H1 (cell line): ENCODE data around the gene ELMO3. TPM values are rescaled to one million over a fixed set of nuclear protein-coding genes. Genes with fewer than 3 reads are reported as not detected.
A peak's percentile ranks its signal among the peaks of the same experiment; 100 is the strongest.

Experiments
- CTCF ChIA-PET: fragments of 300-600 bp; sonication (Branson Sonifier 250); formaldehyde crosslinking; loops from one replicate; lab custom pipeline; 2021; ENCODE audit not compliant: partially characterized antibody; lab: Charles Lee
- POLR2A ChIA-PET: fragments of 300-600 bp; sonication (Branson Sonifier 250); formaldehyde crosslinking; loops from one replicate; lab custom pipeline; 2021; ENCODE audit warnings: inconsistent platforms; ENCODE audit not compliant: partially characterized antibody; lab: Charles Lee
- DNase-seq, 2 experiments: peaks; one replicate each; pipeline versions ENCODE4 v3.0.0 to v3.0.0-alpha.2; 2010 to 2022; ENCODE audit warnings: low spot score in 2 of 2, low read depth in 1 of 2, mixed read lengths in 1 of 2
- FAIRE-seq: peaks from 2 replicates; lab custom pipeline; 2011; peaks lifted over from hg19 to GRCh38; lab: Jason Lieb, UNC
- H2AFZ ChIP-seq: 2 replicates; pipeline ENCODE4 v1.8.1; 2012; ENCODE audit warnings: low read length, inconsistent platforms
- H2AK5ac ChIP-seq: 2 replicates; pipeline ENCODE4 v1.6.1; 2013; ENCODE audit warnings: low read depth, low read length
- H2BK120ac ChIP-seq: replicated peaks from 2 replicates; pipeline ENCODE3; 2013; ENCODE audit warnings: low read depth, low read length, inconsistent platforms
- H2BK12ac ChIP-seq: 2 replicates; pipeline ENCODE4 v1.6.1; 2013; ENCODE audit warnings: low read depth, low read length
- H2BK15ac ChIP-seq: 2 replicates; pipeline ENCODE4 v1.6.1; 2013; ENCODE audit warnings: low read length
- H2BK20ac ChIP-seq: 2 replicates; pipeline ENCODE4 v1.6.1; 2013; ENCODE audit warnings: low read length
- H2BK5ac ChIP-seq: 2 replicates; pipeline ENCODE4 v1.6.1; 2013; ENCODE audit warnings: low read depth, low read length
- H3K14ac ChIP-seq: 2 replicates; pipeline ENCODE4 v1.6.1; 2013; ENCODE audit warnings: inconsistent platforms; ENCODE audit not compliant: insufficient read length
- H3K18ac ChIP-seq: 2 replicates; pipeline ENCODE4 v1.6.1; 2013; ENCODE audit warnings: low read length; ENCODE audit errors: extremely low read depth
- H3K23ac ChIP-seq: 2 replicates; pipeline ENCODE4 v1.6.1; 2013; ENCODE audit warnings: inconsistent platforms; ENCODE audit not compliant: insufficient read length
- H3K23me2 ChIP-seq: 2 replicates; pipeline ENCODE4 v1.6.1; 2013; ENCODE audit warnings: low read depth, low read length
- H3K27ac ChIP-seq: 2 replicates; pipeline ENCODE4 v1.6.1; 2011; ENCODE audit warnings: low read depth, low read length, inconsistent platforms
- H3K27me3 ChIP-seq, 4 experiments: replicated peaks in 1 of 4; 1 replicate in 1 of 4; 2 replicates in 3 of 4; pipeline versions ENCODE4 v1.6.1 to v1.8.1; 2011 to 2013; ENCODE audit warnings: low read length in 3 of 4, mild to moderate bottlenecking in 3 of 4, inconsistent platforms in 2 of 4, mixed read lengths in 2 of 4, moderate library complexity in 1 of 4; ENCODE audit not compliant: control insufficient read depth in 3 of 4, insufficient read depth in 3 of 4; ENCODE audit errors: extremely low read depth in 1 of 4
- H3K36me3 ChIP-seq, 4 experiments: 2 replicates each; pipeline versions ENCODE4 v1.6.1 to v1.8.1; 2011 to 2013; ENCODE audit warnings: mild to moderate bottlenecking in 4 of 4, low read length in 3 of 4, moderate library complexity in 2 of 4, control low read depth in 1 of 4, inconsistent platforms in 1 of 4; ENCODE audit not compliant: insufficient read depth in 4 of 4, control insufficient read depth in 2 of 4
- H3K4ac ChIP-seq: replicated peaks from 2 replicates; pipeline ENCODE3; 2013; ENCODE audit warnings: low read length, low read depth, mixed read lengths, inconsistent platforms; ENCODE audit not compliant: insufficient read length
- H3K4me1 ChIP-seq, 4 experiments: replicated peaks in 1 of 4; 1 replicate in 1 of 4; 2 replicates in 3 of 4; pipeline versions ENCODE4 v1.6.1 to v1.8.1; 2011 to 2013; ENCODE audit warnings: low read length in 3 of 4, inconsistent platforms in 2 of 4, mixed read lengths in 1 of 4; ENCODE audit not compliant: insufficient read depth in 4 of 4, control insufficient read depth in 3 of 4
- H3K4me2 ChIP-seq, 2 experiments: 2 replicates each; pipeline versions ENCODE4 v1.6.1 to v1.8.1; 2011 to 2013; ENCODE audit warnings: low read depth in 2 of 2, low read length in 2 of 2, control low read depth in 1 of 2, inconsistent platforms in 1 of 2, mild to moderate bottlenecking in 1 of 2; ENCODE audit not compliant: insufficient read depth in 1 of 2
- H3K4me3 ChIP-seq, 4 experiments: fragments of 200-600, 300-600 bp in 1 of 4; sonication (generic), shearing (Covaris generic), sonication (Bioruptor Twin) in 1 of 4; 2 replicates each; pipeline versions ENCODE4 v1.5.1 to v1.8.1; 2011 to 2016; ENCODE audit warnings: low read length in 4 of 4, low read depth in 3 of 4, control low read depth in 2 of 4, inconsistent platforms in 2 of 4, mild to moderate bottlenecking in 2 of 4, mixed read lengths in 1 of 4, moderate library complexity in 1 of 4; ENCODE audit not compliant: insufficient read depth in 2 of 4; ENCODE audit errors: extremely low read depth in 1 of 4
- H3K56ac ChIP-seq: replicated peaks from 2 replicates; pipeline ENCODE3; 2013; ENCODE audit warnings: low read depth, mild to moderate bottlenecking, mixed read lengths, low read length, inconsistent platforms; ENCODE audit not compliant: insufficient read length
- H3K79me1 ChIP-seq: 2 replicates; pipeline ENCODE4 v1.6.1; 2013; ENCODE audit warnings: low read depth, low read length, control low read depth
- H3K79me2 ChIP-seq, 2 experiments: 2 replicates each; pipeline versions ENCODE4 v1.6.1 to v1.8.1; 2012 to 2013; ENCODE audit warnings: low read length in 2 of 2, mild to moderate bottlenecking in 2 of 2, inconsistent platforms in 1 of 2; ENCODE audit not compliant: insufficient read depth in 2 of 2, control insufficient read depth in 1 of 2
- H3K9ac ChIP-seq, 4 experiments: replicated peaks in 1 of 4; 1 replicate in 1 of 4; 2 replicates in 3 of 4; pipeline versions ENCODE4 v1.6.1 to v1.8.1; 2011 to 2013; ENCODE audit warnings: low read depth in 3 of 4, low read length in 3 of 4, control low read depth in 2 of 4, mild to moderate bottlenecking in 2 of 4, moderate library complexity in 2 of 4, inconsistent platforms in 1 of 4; ENCODE audit errors: extremely low read depth in 1 of 4
- H3K9me3 ChIP-seq, 2 experiments: 2 replicates each; pipeline versions ENCODE4 v1.6.1 to v1.8.1; 2012 to 2013; ENCODE audit warnings: mild to moderate bottlenecking in 2 of 2, moderate library complexity in 2 of 2, control low read depth in 1 of 2, inconsistent platforms in 1 of 2, low read depth in 1 of 2, low read length in 1 of 2, mixed read lengths in 1 of 2; ENCODE audit not compliant: insufficient read depth in 2 of 2
- H4K20me1 ChIP-seq, 2 experiments: replicated peaks in 1 of 2; 2 replicates each; pipeline versions ENCODE3 to v1.8.1; 2011 to 2013; ENCODE audit warnings: inconsistent platforms in 2 of 2, low read length in 2 of 2, mild to moderate bottlenecking in 1 of 2; ENCODE audit not compliant: insufficient read depth in 2 of 2, control insufficient read depth in 1 of 2
- H4K5ac ChIP-seq: 2 replicates; pipeline ENCODE4 v1.6.1; 2013; ENCODE audit warnings: low read length, low read depth, mixed read lengths, inconsistent platforms; ENCODE audit not compliant: insufficient read length
- H4K8ac ChIP-seq: 2 replicates; pipeline ENCODE4 v1.8.0; 2013; ENCODE audit warnings: mild to moderate bottlenecking, moderate library complexity, low read length, inconsistent platforms; ENCODE audit not compliant: insufficient read depth; ENCODE audit errors: extremely low read depth
- H4K91ac ChIP-seq: replicated peaks from 2 replicates; pipeline ENCODE3; 2013; ENCODE audit warnings: low read length, mixed read lengths, inconsistent platforms; ENCODE audit not compliant: insufficient read length
- CHD1 ChIP-seq: IDR thresholded peaks from 2 replicates; pipeline ENCODE4 v1.6.1; 2012; ENCODE audit warnings: low read depth, low read length, improper control_type of control experiment
- EZH2 ChIP-seq: fragments of 200-600 bp; sonication (generic); IDR thresholded peaks from 2 replicates; pipeline ENCODE4 v1.7.1; 2012; ENCODE audit warnings: low read depth, mild to moderate bottlenecking, moderate library complexity, low read length, inconsistent platforms; ENCODE audit not compliant: severe bottlenecking
- RNF2 ChIP-seq: fragments of 200-900, 300-1000 bp; sonication (generic); IDR thresholded peaks from 2 replicates; pipeline ENCODE4 v1.7.1; 2016; ENCODE audit warnings: borderline replicate concordance, low read depth, mild to moderate bottlenecking, antibody characterized with exemption, low read length; ENCODE audit not compliant: poor library complexity, severe bottlenecking; ENCODE audit errors: missing control alignments
- SIN3A ChIP-seq, 2 experiments: IDR thresholded peaks in 1 of 2; conservative IDR thresholded peaks in 1 of 2; 2 replicates each; pipeline ENCODE4 v1.6.1; 2011 to 2012; ENCODE audit warnings: low read length in 2 of 2, improper control_type of control experiment in 1 of 2, low read depth in 1 of 2, mild to moderate bottlenecking in 1 of 2
- SUZ12 ChIP-seq: fragments of 200-600 bp; sonication (generic); IDR thresholded peaks from 2 replicates; pipeline ENCODE4 v1.6.1; 2012; ENCODE audit warnings: mild to moderate bottlenecking, inconsistent platforms, low read length, moderate library complexity, mixed read lengths
- WGBS, 2 experiments: shearing (Covaris generic) in 1 of 2; methylation state at CpG; one replicate each; pipeline versions ENCODE4 v1.1.6 to v1.1.7; 2013 to 2015; ENCODE audit warnings: low lambda C conversion rate in 2 of 2, mixed read lengths in 2 of 2, inconsistent platforms in 1 of 2, low coverage in 1 of 2, missing lambda C conversion rate in 1 of 2; ENCODE audit not compliant: insufficient replicate concordance in 2 of 2, insufficient coverage in 1 of 2, insufficient read length in 1 of 2; ENCODE audit errors: extremely low coverage in 1 of 2, missing lambda C conversion rate in 1 of 2; 5-methylcytosine and 5-hydroxymethylcytosine counted together
- polyA plus RNA-seq, 7 experiments: library from polyadenylated mRNA; depleted of rRNA in 3 of 7; stranded (reverse) in 5 of 7; unstranded in 2 of 7; fragments of >200 nt in 5 of 7; fragments of 200-250 nt in 2 of 7; gene quantifications; 1 replicate in 5 of 7; 2 replicates in 1 of 7; 4 replicates in 1 of 7; pipeline versions ENCODE4 v1.2.1 to v1.2.3, GENCODE V29; 2011 to 2013; ENCODE audit warnings: missing spikeins in 2 of 7, mixed read lengths in 2 of 7
- total RNA-seq: library from RNA; stranded (reverse); fragmentation: NEBNext Ultra II Directional; extraction: Animal tissue kit (Norgen Biotek cat#: 25700); gene quantifications from 2 replicates; pipeline ENCODE4 v1.2.1, GENCODE V29; 2021

Gene ELMO3
- total and polyA plus RNA-seq, 2 of the 8 experiments (the other 6 are each of a cell fraction or from before 2014, with no cell fraction given): 9.6 to 10.9 TPM

DNA sequence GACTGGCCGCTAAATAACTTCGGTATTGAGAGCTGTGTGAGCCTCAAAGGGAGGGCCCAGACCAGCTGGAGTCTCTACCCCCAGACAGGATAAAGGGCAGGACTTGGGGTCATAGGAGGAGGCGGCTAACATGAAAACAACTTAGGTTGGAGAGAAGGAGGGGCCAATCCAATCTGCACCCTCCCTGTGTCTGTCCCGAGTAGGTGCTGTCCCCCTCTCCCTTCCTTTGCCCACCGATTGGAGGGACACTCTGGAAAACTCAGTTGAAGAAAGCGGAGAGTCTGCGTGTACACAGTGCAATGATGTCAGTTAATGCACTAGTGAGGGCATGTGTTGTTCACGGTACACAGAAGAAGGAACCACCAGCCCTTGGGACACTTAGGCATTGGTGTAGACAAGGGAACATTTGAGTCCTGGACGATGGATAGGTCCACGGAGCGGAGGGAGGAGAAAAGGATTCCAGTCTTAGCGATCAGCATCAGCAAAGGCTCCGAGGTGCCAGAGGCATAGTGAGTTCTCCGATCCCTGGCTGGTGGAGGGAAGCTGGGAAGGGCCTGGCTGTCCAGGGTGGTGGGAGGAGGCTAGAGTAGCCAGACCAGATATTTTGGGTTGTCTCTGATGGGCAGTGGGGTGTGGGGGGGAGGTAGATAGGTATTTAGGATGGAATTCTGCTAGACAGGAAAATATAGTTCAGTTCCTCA lies 27.8 kb upstream of the ELMO3 start:
- Histone ChIP-seq H3K4ac (no peak overlapping the region), H3K4me1 (peaks cover 0 to 38% (median 27%) of the 10 kb centered on the region in 4 experiments; a peak in 6 of 7 replicates), H3K14ac (no peak overlapping the region), H3K4me2 (peak overlapping the region; percentile 79 to 89), H2AK5ac (0 out of 2 replicates have a peak overlapping the region, but pooled peaks have one; percentile 69), H3K9me3 (no peaks in the 10 kb centered on the region), H3K23me2 (peaks cover 21% of the 10 kb centered on the region), H3K27ac (no peak overlapping the region), H4K5ac (no peak overlapping the region), H2BK20ac (no peak overlapping the region; the same call in 1 of the 2 replicates), H4K20me1 (peaks cover 4 to 23% of the 10 kb centered on the region in 2 experiments), H4K8ac (peak overlapping the region; percentile 81; the same call in 1 of the 2 replicates)
- no peak for DNase-seq
- 29% methylated on average over 14 of the region's 14 CpGs; no CpG with 5 or more reads in 1 of the 2 experiments for WGBS, 2 experiments
- TF ChIP-seq CHD1 (no peak), RNF2 (peak; percentile 37), SIN3A (conservative IDR thresholded peaks at IDR 0.05 in 1 of 2, IDR thresholded peaks at IDR 0.05 in 1 of 2; ENCODE audit: low read depth in 1 of 2, low read length in 2 of 2) (0 out of 4 replicates have a peak, but pooled peaks of 1 of the 2 experiments have one; percentile 21), SUZ12 (peak; percentile 79), EZH2 (peak; percentile 71)
- TF ChIP-seq, all 59 proteins: peak for 4
- Histone ChIP-seq H3K36me3 (no peaks in the 10 kb centered on the region), H3K79me2 (no peaks in the 10 kb centered on the region), H3K23ac (no peak overlapping the region), H4K91ac (no peak overlapping the region), H2BK15ac (peak overlapping the region; percentile 46; the same call in 1 of the 2 replicates), H3K79me1 (peaks cover 2% of the 10 kb centered on the region; the same call in 1 of the 2 replicates), H2BK12ac (peak overlapping the region; percentile 3; the same call in 1 of the 2 replicates), H2AFZ (peak overlapping the region; percentile 67; the same call in 1 of the 2 replicates), H2BK5ac (no peak overlapping the region), H3K56ac (peak overlapping the region; percentile 21), H3K4me3 (peak overlapping the region; percentile 17 to 65 (median 36)), H2BK120ac (no peak overlapping the region), H3K9ac (no peak overlapping the region; a peak in 1 of 7 replicates), H3K18ac (peak overlapping the region; percentile 53; the same call in 1 of the 2 replicates), H3K27me3 (peaks cover 74 to 97% (median 95%) of the 10 kb centered on the region in 4 experiments)
- CTCF ChIA-PET: interaction anchor here (0.6 to 19.3 kb wide), 16 partner anchors 9 to 254 kb away, joined by 3 to 291 read pairs (median 4); partner anchors contain the start of genes B3GNT9, CES3, ELMO3 and EXOC3L1
- no peak for FAIRE-seq
- POLR2A ChIA-PET: interaction anchor here (1.1 to 2.7 kb wide), 6 partner anchors 10 to 156 kb away, joined by 4 to 11 read pairs (median 6); partner anchors contain the start of genes ELMO3, FBXL8 and TRADD
